Measurements from ENCODE around the gene HIC2. TPM values are rescaled to one million over a fixed set of nuclear protein-coding genes. Genes with fewer than 3 reads are reported as not detected.

HIC2 gene
- total and polyA plus RNA-seq, 9 of the 15 experiments (the other 6 are each of a cell fraction or from before 2014, with no cell fraction given), result 1.7 to 117 (median 35.5) TPM

DNA sequence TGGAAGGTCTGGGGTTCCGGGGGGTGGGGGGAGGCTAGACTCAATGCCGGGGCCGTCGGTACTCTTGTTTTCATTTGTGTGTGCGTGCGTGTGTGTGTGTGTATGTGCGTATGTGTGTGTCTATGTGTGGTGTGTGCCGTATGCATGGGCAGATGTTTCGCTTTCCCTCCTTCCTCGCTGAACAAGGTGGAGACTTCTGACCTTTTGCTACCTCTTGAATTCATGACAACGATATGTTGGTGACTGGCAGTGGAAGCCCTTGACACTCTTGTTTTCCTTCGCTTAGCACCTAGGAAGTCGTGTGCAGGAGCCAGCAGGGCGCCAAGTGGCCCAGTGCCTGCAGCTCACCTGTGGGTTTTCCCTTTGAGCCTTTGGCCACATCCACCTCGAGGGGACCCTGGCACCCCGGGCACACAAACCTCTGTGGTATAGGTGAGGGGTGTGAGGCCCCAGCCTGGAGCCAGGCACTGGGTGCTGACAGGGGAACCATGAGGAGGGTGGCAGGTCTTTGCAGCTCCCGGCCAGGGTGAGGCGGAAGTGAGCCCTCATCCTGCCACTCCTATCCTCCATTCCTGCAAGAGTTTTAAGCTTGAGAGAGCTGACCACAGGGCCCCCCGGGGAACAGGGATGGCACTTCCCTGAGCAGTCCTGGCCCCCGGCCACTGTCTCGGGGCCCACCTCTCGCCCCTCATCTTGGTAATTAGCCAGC lies 30.7 kb downstream of the HIC2 start (continued):
- no peak for TF ChIP-seq CCNT2 (IDR thresholded peaks at IDR 0.05; ENCODE audit: borderline replicate concordance, extremely low read depth, insufficient read length, low read depth, low read length)
- peak in 1 of 2 experiments; percentile 24; a peak in 1 of 4 replicates for TF ChIP-seq FOXK2 (conservative IDR thresholded peaks at IDR 0.05 in 1 of 2, IDR thresholded peaks at IDR 0.05 in 1 of 2; ENCODE audit: low read depth in 2 of 2)
- TF ChIP-seq MCM7 (IDR thresholded peaks at IDR 0.05), result no peak
- no peak for TF ChIP-seq ZKSCAN8 (CRISPR knock-in tag; IDR thresholded peaks at IDR 0.05)
- no peak for TF ChIP-seq NR2C1 (IDR thresholded peaks at IDR 0.05)
- TF ChIP-seq NR2C1 (tag; IDR thresholded peaks at IDR 0.05), result no peak
- no peak for TF ChIP-seq RHOXF2B (CRISPR knock-in tag; conservative IDR thresholded peaks at IDR 0.05)
- TF ChIP-seq HIVEP1 (CRISPR knock-in tag; IDR thresholded peaks at IDR 0.05), result no peak
- no peak for TF ChIP-seq ZC3H4 (CRISPR knock-in tag; IDR thresholded peaks at IDR 0.05; ENCODE audit: borderline replicate concordance)
- TF ChIP-seq DDX20 (tag; IDR thresholded peaks at IDR 0.05; ENCODE audit: low read depth), result no peak
- no peak for TF ChIP-seq ELF1 (tag; IDR thresholded peaks at IDR 0.05)
- TF ChIP-seq, protein P1, sequence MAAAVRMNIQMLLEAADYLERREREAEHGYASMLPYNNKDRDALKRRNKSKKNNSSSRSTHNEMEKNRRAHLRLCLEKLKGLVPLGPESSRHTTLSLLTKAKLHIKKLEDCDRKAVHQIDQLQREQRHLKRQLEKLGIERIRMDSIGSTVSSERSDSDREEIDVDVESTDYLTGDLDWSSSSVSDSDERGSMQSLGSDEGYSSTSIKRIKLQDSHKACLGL (CRISPR knock-in tag; IDR thresholded peaks at IDR 0.05; ENCODE audit: borderline replicate concordance, poor library complexity, severe bottlenecking), result no peak
- TF ChIP-seq, protein P2, sequence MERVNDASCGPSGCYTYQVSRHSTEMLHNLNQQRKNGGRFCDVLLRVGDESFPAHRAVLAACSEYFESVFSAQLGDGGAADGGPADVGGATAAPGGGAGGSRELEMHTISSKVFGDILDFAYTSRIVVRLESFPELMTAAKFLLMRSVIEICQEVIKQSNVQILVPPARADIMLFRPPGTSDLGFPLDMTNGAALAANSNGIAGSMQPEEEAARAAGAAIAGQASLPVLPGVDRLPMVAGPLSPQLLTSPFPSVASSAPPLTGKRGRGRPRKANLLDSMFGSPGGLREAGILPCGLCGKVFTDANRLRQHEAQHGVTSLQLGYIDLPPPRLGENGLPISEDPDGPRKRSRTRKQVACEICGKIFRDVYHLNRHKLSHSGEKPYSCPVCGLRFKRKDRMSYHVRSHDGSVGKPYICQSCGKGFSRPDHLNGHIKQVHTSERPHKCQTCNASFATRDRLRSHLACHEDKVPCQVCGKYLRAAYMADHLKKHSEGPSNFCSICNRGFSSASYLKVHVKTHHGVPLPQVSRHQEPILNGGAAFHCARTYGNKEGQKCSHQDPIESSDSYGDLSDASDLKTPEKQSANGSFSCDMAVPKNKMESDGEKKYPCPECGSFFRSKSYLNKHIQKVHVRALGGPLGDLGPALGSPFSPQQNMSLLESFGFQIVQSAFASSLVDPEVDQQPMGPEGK (CRISPR knock-in tag; IDR thresholded peaks at IDR 0.05; ENCODE audit: borderline replicate concordance), result no peak
- no peak for TF ChIP-seq BCOR (IDR thresholded peaks at IDR 0.05)
- TF ChIP-seq MTA2 (IDR thresholded peaks at IDR 0.05; ENCODE audit: low read depth), result no peak; the same call in 1 of the 2 replicates
- TF ChIP-seq, protein P3, sequence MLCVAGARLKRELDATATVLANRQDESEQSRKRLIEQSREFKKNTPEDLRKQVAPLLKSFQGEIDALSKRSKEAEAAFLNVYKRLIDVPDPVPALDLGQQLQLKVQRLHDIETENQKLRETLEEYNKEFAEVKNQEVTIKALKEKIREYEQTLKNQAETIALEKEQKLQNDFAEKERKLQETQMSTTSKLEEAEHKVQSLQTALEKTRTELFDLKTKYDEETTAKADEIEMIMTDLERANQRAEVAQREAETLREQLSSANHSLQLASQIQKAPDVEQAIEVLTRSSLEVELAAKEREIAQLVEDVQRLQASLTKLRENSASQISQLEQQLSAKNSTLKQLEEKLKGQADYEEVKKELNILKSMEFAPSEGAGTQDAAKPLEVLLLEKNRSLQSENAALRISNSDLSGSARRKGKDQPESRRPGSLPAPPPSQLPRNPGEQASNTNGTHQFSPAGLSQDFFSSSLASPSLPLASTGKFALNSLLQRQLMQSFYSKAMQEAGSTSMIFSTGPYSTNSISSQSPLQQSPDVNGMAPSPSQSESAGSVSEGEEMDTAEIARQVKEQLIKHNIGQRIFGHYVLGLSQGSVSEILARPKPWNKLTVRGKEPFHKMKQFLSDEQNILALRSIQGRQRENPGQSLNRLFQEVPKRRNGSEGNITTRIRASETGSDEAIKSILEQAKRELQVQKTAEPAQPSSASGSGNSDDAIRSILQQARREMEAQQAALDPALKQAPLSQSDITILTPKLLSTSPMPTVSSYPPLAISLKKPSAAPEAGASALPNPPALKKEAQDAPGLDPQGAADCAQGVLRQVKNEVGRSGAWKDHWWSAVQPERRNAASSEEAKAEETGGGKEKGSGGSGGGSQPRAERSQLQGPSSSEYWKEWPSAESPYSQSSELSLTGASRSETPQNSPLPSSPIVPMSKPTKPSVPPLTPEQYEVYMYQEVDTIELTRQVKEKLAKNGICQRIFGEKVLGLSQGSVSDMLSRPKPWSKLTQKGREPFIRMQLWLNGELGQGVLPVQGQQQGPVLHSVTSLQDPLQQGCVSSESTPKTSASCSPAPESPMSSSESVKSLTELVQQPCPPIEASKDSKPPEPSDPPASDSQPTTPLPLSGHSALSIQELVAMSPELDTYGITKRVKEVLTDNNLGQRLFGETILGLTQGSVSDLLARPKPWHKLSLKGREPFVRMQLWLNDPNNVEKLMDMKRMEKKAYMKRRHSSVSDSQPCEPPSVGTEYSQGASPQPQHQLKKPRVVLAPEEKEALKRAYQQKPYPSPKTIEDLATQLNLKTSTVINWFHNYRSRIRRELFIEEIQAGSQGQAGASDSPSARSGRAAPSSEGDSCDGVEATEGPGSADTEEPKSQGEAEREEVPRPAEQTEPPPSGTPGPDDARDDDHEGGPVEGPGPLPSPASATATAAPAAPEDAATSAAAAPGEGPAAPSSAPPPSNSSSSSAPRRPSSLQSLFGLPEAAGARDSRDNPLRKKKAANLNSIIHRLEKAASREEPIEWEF (CRISPR knock-in tag; IDR thresholded peaks at IDR 0.05), result no peak
- no peak for TF ChIP-seq U2AF1 (optimal IDR thresholded peaks at IDR 0.05; ENCODE audit: low read depth, low read length)
- TF ChIP-seq DNMT1 (IDR thresholded peaks at IDR 0.05), result no peak
- peak; percentile 66; the same call in 1 of the 2 replicates for TF ChIP-seq POLR2AphosphoS5 (IDR thresholded peaks at IDR 0.05; ENCODE audit: control insufficient read depth, insufficient read depth, low read depth, low read length)
- no peak for TF ChIP-seq CBX5 (IDR thresholded peaks at IDR 0.05; ENCODE audit: borderline replicate concordance, low read depth)
- TF ChIP-seq KDM1A (IDR thresholded peaks at IDR 0.05), result no peak

Measured in K562 (cell line).